ENCODE measurements around the gene FXYD7.
"Not testable (repeated sequence)": the region's sequence is repeated elsewhere in the genome, so short reads cannot be mapped to it uniquely, and the experiment has no call there.

The FXYD7 gene

GRCh38 chr19:35143231-35143715, at the start of gene FXYD7:
FXYD7 (plus strand) TSS chr19:35143255; CDS start chr19:35143334, 79 bp downstream.
- DNase-seq = no peak

GRCh38 chr19:35093430-35093829, 49.6 kb upstream of the FXYD7 start:
- DNase-seq = no peak

- no peak for DNase-seq
Observed at GRCh38 chr19:35093941-35094647, 49.0 kb upstream of the FXYD7 start.

GRCh38 chr19:35094656-35095055, 48.4 kb upstream of the FXYD7 start:
- no peak for DNase-seq

- DNase-seq = no peak
Observed at GRCh38 chr19:35095667-35096368, 47.2 kb upstream of the FXYD7 start.

GRCh38 chr19:35098413-35099049, 44.5 kb upstream of the FXYD7 start:
- no peak for DNase-seq

GRCh38 chr19:35099155-35099896, 43.7 kb upstream of the FXYD7 start:
- DNase-seq = no peak

GRCh38 chr19:35099897-35100275, 43.2 kb upstream of the FXYD7 start:
- no peak for DNase-seq

GRCh38 chr19:35100588-35101533, 42.2 kb upstream of the FXYD7 start:
- DNase-seq = no peak

GRCh38 chr19:35101949-35102348, 41.1 kb upstream of the FXYD7 start:
- not testable (repeated sequence) for DNase-seq

- not testable (repeated sequence) for DNase-seq
Observed at GRCh38 chr19:35103614-35104013, 39.4 kb upstream of the FXYD7 start.

- no peak for DNase-seq
Observed at GRCh38 chr19:35104361-35104760, 38.7 kb upstream of the FXYD7 start.

- DNase-seq = no peak
Observed at GRCh38 chr19:35105047-35105410, 38.0 kb upstream of the FXYD7 start.

GRCh38 chr19:35105411-35106290, 37.4 kb upstream of the FXYD7 start:
- DNase-seq = no peak

- DNase-seq = no peak
Observed at GRCh38 chr19:35106291-35106583, 36.8 kb upstream of the FXYD7 start.

- DNase-seq = no peak
Observed at GRCh38 chr19:35106898-35107541, 36.0 kb upstream of the FXYD7 start.

- no peak for DNase-seq
Observed at GRCh38 chr19:35107545-35107944, 35.5 kb upstream of the FXYD7 start.

GRCh38 chr19:35108730-35109129, 34.3 kb upstream of the FXYD7 start:
- DNase-seq = no peak

GRCh38 chr19:35109395-35110112, 33.5 kb upstream of the FXYD7 start:
- DNase-seq = no peak

GRCh38 chr19:35110974-35111373, 32.1 kb upstream of the FXYD7 start:
- no peak for DNase-seq

Data from stimulated activated CD4-positive, alpha-beta T cell treated with anti-CD3 and anti-CD28 coated beads, Interleukin-4, amount 100 ng/mL, for 4 hours (primary cell).